OCI-LY7 (cell line): ENCODE results near the gene CPLX3. TPM values are rescaled to one million over a fixed set of nuclear protein-coding genes. Genes with fewer than 3 reads are reported as not detected.

Source experiments
- BruUV-seq: library from RNA; stranded (reverse); fragments of 400-500 nt; replicated peaks from 2 replicates; lab custom pipeline; 2021; lab: Mats Ljungman, UMichigan
- CTCF ChIA-PET: fragments of 300-600 bp; sonication (Branson Sonifier 250); formaldehyde crosslinking; loops from one replicate; lab custom pipeline; 2022; ENCODE audit warnings: antibody characterized with exemption; ENCODE audit not compliant: unreplicated experiment; lab: Charles Lee
- POLR2A ChIA-PET: fragments of 300-600 bp; sonication (Branson Sonifier 250); formaldehyde crosslinking; loops from one replicate; lab custom pipeline; 2022; ENCODE audit warnings: antibody characterized with exemption; lab: Charles Lee
- DNase-seq: peaks from one replicate; pipeline ENCODE4 v3.0.0-alpha.2; 2015; ENCODE audit warnings: low spot score
- H2AFZ ChIP-seq: fragments of 200-600 bp; sonication (generic), shearing (Covaris generic); 2 replicates; pipeline ENCODE4 v1.6.1; 2014; ENCODE audit warnings: mild to moderate bottlenecking, antibody characterized with exemption, low read length, moderate library complexity
- H3K27ac ChIP-seq: fragments of 200-600 bp; sonication (generic); 2 replicates; pipeline ENCODE4 v1.5.1; 2014; ENCODE audit warnings: mixed run types, low read depth, mild to moderate bottlenecking, moderate library complexity, low read length, inconsistent platforms; ENCODE audit not compliant: poor library complexity, severe bottlenecking
- H3K36me3 ChIP-seq: fragments of 200-600 bp; sonication (generic); 2 replicates; pipeline ENCODE4 v1.6.1; 2014; ENCODE audit warnings: mild to moderate bottlenecking, antibody characterized with exemption, low read length, moderate library complexity, mixed read lengths; ENCODE audit not compliant: insufficient read depth
- H3K4me1 ChIP-seq: fragments of 200-600 bp; sonication (generic); 2 replicates; pipeline ENCODE4 v1.5.1; 2014; ENCODE audit warnings: mild to moderate bottlenecking, low read length; ENCODE audit not compliant: insufficient read depth, poor library complexity, severe bottlenecking
- H3K4me2 ChIP-seq: fragments of 200-600 bp; sonication (generic); 2 replicates; pipeline ENCODE4 v1.6.1; 2014; ENCODE audit warnings: mild to moderate bottlenecking, low read length
- H3K4me3 ChIP-seq: fragments of 200-600 bp; sonication (generic); 2 replicates; pipeline ENCODE4 v1.5.1; 2014; ENCODE audit warnings: mild to moderate bottlenecking, low read depth, low read length; ENCODE audit not compliant: poor library complexity, severe bottlenecking
- H3K79me2 ChIP-seq: fragments of 200-600 bp; sonication (generic); 2 replicates; pipeline ENCODE4 v1.6.1; 2016; ENCODE audit warnings: low read depth, mild to moderate bottlenecking, low read length, moderate library complexity, mixed read lengths; ENCODE audit not compliant: insufficient read depth
- H3K9me2 ChIP-seq: fragments of 200-600 bp; sonication (generic); 2 replicates; pipeline ENCODE4 v1.6.1; 2016; ENCODE audit warnings: mild to moderate bottlenecking, low read length, mixed read lengths; ENCODE audit not compliant: insufficient read depth
- H3K9me3 ChIP-seq: fragments of 200-600 bp; sonication (generic); 2 replicates; pipeline ENCODE4 v1.6.1; 2014; ENCODE audit warnings: mild to moderate bottlenecking, mixed run types, low read length, mixed read lengths
- H4K20me1 ChIP-seq: fragments of 200-600 bp; sonication (generic); 2 replicates; pipeline ENCODE4 v1.6.1; 2014; ENCODE audit warnings: mild to moderate bottlenecking, antibody characterized with exemption, low read length, moderate library complexity, mixed read lengths; ENCODE audit not compliant: insufficient read depth
- CTCF ChIP-seq: fragments of 200-600 bp; sonication (generic); conservative IDR thresholded peaks from 2 replicates; pipeline ENCODE4 v1.5.1; 2014; ENCODE audit warnings: mild to moderate bottlenecking, antibody characterized with exemption, low read length, moderate library complexity, mixed read lengths
- EZH2phosphoT487 ChIP-seq: fragments of 200-600 bp; sonication (generic); IDR thresholded peaks from 2 replicates; pipeline ENCODE4 v1.6.1; 2018; ENCODE audit warnings: low read depth, borderline replicate concordance, mild to moderate bottlenecking, mixed run types, antibody characterized with exemption, low read length, moderate library complexity, mixed read lengths
- intact Hi-C: fragments of 100-400 bp; cut with micrococcal nuclease; formaldehyde crosslinking; loops from one replicate; pipeline ENCODE4 v1.10.0; 2022; ENCODE audit not compliant: unreplicated experiment
- total RNA-seq, 2 experiments: library from RNA; depleted of rRNA in 1 of 2; stranded (reverse); fragments of >200 nt in 1 of 2; shearing (Covaris generic) in 1 of 2; gene quantifications; 2 replicates each; pipeline ENCODE4 v1.2.3, GENCODE V29; 2014 to 2022

The CPLX3 gene
- total RNA-seq, 2 experiments from 2014 or later, result 0.35 to 1.5 TPM

- no peak for TF ChIP-seq CTCF
- TF ChIP-seq EZH2phosphoT487, result no peak
- H4K20me1 ChIP-seq, result no peaks in the 10 kb centered on the region
- no TSS peak for BruUV-seq
- peak overlapping the region; percentile 49 for H3K4me2 ChIP-seq
- H3K79me2 ChIP-seq, result peaks cover 23% of the 10 kb centered on the region; the same call in 1 of the 2 replicates
- H3K27ac ChIP-seq, result peak overlapping the region; percentile 51
- DNase-seq, result peak; percentile 52
- H3K9me2 ChIP-seq, result no peaks in the 10 kb centered on the region
- POLR2A ChIA-PET, result interaction anchor here (0.6 to 2.0 kb wide), 5 partner anchors 13 to 1883 kb away, joined by 3 to 21 read pairs (median 5); no protein-coding TSS in a partner anchor
- intact Hi-C loops, result loop anchor here (2.0 kb wide), 1 partner anchor 16 kb away; the partner anchor contains the start of gene SCAMP2
- H3K9me3 ChIP-seq, result no peaks in the 10 kb centered on the region
- peaks cover 43% of the 10 kb centered on the region for H3K4me1 ChIP-seq
- H3K36me3 ChIP-seq, result peaks cover 26% of the 10 kb centered on the region
- H3K4me3 ChIP-seq, result no peak overlapping the region
- CTCF ChIA-PET, result no interaction called here
- no peak overlapping the region for H2AFZ ChIP-seq
Observed at GRCh38 chr15:74857082-74857655, 30.7 kb downstream of the CPLX3 start.

- intact Hi-C loops, result loop anchor here (2.0 kb wide), 1 partner anchor 15 kb away; the partner anchor contains the start of gene SCAMP2
- Histone ChIP-seq H3K4me2 (peak overlapping the region; percentile 49), H4K20me1 (no peaks in the 10 kb centered on the region), H3K9me2 (no peaks in the 10 kb centered on the region), H3K4me3 (no peak overlapping the region), H3K4me1 (peaks cover 43% of the 10 kb centered on the region), H3K9me3 (no peaks in the 10 kb centered on the region), H3K36me3 (peaks cover 20% of the 10 kb centered on the region), H3K27ac (peak overlapping the region; percentile 51), H3K79me2 (peaks cover 23% of the 10 kb centered on the region; the same call in 1 of the 2 replicates), H2AFZ (no peak overlapping the region)
- POLR2A ChIA-PET, result interaction anchor here (0.6 to 1.9 kb wide), 8 partner anchors 12 to 44 kb away, joined by 3 to 18 read pairs (median 5); partner anchors contain the start of gene ULK3
- CTCF ChIA-PET, result interaction anchor here (1.0 kb wide), 1 partner anchor 12 kb away, joined by 3 read pairs; no protein-coding TSS in a partner anchor
- TF ChIP-seq EZH2phosphoT487 (no peak), CTCF (no peak)
- no peak for DNase-seq
- BruUV-seq, result no TSS peak
Observed at GRCh38 chr15:74857671-74858368, 31.4 kb downstream of the CPLX3 start.
